NCI-H345 treated with DMSO at 0.1 percent for 48 hours (cell line): ENCODE results near the gene EVC2.

Experiments used
- DNase-seq: peaks from one replicate; lab custom pipeline; 2025; ENCODE audit not compliant: unreplicated experiment; lab: John Stamatoyannopoulos, UW

EVC2 gene, protein sequence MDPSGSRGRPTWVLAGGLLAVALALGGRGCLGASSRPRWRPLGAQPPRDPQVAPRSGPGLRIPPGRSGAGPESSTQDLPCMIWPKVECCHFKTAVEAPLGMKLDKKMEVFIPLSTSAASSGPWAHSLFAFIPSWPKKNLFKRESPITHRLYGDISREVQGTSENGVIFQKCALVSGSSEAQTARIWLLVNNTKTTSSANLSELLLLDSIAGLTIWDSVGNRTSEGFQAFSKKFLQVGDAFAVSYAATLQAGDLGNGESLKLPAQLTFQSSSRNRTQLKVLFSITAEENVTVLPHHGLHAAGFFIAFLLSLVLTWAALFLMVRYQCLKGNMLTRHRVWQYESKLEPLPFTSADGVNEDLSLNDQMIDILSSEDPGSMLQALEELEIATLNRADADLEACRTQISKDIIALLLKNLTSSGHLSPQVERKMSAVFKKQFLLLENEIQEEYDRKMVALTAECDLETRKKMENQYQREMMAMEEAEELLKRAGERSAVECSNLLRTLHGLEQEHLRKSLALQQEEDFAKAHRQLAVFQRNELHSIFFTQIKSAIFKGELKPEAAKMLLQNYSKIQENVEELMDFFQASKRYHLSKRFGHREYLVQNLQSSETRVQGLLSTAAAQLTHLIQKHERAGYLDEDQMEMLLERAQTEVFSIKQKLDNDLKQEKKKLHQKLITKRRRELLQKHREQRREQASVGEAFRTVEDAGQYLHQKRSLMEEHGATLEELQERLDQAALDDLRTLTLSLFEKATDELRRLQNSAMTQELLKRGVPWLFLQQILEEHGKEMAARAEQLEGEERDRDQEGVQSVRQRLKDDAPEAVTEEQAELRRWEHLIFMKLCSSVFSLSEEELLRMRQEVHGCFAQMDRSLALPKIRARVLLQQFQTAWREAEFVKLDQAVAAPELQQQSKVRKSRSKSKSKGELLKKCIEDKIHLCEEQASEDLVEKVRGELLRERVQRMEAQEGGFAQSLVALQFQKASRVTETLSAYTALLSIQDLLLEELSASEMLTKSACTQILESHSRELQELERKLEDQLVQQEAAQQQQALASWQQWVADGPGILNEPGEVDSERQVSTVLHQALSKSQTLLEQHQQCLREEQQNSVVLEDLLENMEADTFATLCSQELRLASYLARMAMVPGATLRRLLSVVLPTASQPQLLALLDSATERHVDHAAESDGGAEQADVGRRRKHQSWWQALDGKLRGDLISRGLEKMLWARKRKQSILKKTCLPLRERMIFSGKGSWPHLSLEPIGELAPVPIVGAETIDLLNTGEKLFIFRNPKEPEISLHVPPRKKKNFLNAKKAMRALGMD

GRCh38 chr4:5708449-5709206 is at the start of gene EVC2:
TSS of gene EVC2 (minus strand) at chr4:5708559. CDS start at chr4:5708513, 46 bp downstream.
- no peak for DNase-seq

- no peak for DNase-seq
Observed at GRCh38 chr4:5757954-5758353, 49.6 kb upstream of the EVC2 start.

- DNase-seq = no peak
Observed at GRCh38 chr4:5757536-5757935, 49.2 kb upstream of the EVC2 start.

GRCh38 chr4:5757091-5757490 is 48.7 kb upstream of the EVC2 start:
- no peak for DNase-seq

DNA sequence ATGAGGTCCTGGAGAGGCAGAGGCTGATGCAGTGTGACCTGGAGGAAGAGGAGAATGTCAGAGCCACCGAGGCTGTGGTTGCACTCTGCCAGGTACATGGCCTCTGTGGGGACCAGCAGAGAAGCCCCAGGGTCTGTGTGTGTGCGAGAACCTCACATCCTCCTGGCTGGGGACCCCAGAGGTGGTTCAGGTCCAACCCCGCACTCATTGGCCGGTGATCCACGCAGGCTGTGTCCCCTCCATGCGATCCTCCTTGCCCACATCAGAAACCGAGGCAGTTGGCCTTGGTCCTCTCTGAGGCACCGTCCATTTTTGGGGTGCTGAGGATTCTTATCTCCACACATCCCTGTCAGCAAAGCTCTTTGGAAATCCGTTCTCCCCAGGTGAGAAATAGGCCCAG is 47.9 kb upstream of the EVC2 start:
- DNase-seq = no peak

- no peak for DNase-seq
Observed at GRCh38 chr4:5755679-5756078, 47.3 kb upstream of the EVC2 start.

- no peak for DNase-seq
Observed at GRCh38 chr4:5755161-5755560, 46.8 kb upstream of the EVC2 start.

DNA sequence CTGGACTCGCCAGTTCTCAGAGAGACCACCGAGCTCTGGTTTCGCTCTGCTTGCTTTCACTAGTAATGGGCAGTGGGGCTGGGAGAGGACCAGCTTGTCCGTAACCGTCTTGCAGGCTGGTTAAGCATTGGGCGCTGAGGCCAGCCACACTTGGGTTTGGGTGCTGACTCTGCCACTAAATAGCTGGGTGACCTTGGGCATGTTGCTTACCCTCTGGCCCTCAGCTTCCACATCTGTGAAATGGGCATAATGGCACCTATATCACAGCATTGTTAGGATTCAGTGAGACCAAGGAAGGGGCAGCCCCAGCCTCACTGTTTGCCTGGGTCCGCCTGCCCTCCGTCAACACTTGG is 46.1 kb upstream of the EVC2 start:
- no peak for DNase-seq

GRCh38 chr4:5753766-5754528 is 45.6 kb upstream of the EVC2 start:
- no peak for DNase-seq

GRCh38 chr4:5753366-5753765 is 45.0 kb upstream of the EVC2 start:
- DNase-seq = no peak

DNA sequence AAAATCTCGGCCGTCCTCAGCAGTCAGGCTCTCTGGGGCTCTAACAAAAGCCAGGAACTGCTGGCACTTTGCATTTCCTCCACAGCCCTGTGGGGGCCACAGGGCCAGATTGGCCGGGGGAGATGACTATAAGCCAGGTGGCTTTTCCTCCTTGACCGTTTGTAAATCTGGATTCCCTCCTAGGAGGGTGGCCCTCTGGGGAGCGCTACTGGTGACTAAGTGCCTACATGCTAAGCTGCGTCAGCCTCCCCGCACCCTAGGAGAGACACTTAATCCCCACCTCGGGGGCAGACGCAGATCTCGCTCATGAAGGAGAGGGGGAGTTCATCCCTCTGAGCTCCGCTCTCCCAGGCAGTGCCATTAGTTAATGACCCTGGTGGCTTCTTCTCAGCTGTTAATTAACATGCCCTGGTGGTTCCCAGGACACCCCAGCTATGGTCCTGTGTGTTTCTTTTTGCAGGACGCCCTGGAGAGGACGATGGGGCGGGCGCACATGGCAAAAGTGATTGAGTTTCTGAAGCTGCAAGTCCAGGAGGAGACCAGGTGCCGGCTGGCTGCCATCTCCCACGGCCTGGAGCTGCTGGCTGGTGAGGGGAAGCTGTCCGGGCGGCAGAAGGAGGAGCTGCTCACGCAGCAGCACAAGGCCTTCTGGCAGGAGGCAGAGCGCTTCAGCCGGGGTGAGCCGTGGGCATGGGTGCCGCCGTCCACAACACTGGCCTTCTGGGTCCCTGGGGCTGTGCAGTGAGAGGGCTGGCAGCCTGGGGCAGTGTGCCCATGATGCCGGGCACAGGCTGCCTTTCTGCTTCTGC is 44.2 kb upstream of the EVC2 start:
- DNase-seq = no peak

GRCh38 chr4:5751666-5752375 is 43.5 kb upstream of the EVC2 start:
- DNase-seq = no peak

DNA sequence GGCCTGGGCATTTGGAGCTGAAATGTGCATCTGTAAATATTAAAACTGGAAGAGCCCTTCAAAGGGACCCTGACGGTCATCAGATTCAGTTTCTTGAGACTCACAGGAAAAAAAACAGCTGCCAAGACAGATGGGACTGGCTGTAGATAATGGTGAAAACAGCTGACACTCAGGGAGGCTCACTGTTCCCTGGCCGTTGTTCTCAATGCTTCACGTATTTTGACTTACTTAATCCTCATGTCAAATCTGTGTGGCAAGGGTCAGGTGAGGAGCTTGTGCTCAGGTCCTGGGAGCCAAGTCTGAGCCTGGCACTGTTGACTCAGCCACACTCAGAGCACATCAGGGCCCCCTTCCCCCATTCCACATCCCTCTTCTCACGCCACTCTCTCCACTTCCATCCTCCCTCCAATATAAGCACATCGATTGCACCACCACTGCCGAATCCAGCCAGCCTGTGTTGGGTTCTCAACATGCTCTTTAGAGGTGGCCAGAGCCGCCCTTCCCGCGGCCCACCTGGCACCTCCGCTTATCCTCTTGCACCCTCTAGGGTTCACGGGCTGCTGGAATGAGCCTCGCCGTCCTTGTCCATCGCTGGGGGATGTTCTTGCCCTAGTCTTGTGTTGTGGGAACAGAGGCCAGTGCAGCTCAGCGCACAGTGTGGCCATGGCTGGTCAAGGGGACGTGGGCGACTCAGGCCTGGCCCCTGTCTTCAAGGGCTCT is 42.7 kb upstream of the EVC2 start:
- DNase-seq = no peak

GRCh38 chr4:5750052-5750945 is 41.9 kb upstream of the EVC2 start:
- no peak for DNase-seq

GRCh38 chr4:5749568-5749967 is 41.2 kb upstream of the EVC2 start:
- DNase-seq = no peak

DNA sequence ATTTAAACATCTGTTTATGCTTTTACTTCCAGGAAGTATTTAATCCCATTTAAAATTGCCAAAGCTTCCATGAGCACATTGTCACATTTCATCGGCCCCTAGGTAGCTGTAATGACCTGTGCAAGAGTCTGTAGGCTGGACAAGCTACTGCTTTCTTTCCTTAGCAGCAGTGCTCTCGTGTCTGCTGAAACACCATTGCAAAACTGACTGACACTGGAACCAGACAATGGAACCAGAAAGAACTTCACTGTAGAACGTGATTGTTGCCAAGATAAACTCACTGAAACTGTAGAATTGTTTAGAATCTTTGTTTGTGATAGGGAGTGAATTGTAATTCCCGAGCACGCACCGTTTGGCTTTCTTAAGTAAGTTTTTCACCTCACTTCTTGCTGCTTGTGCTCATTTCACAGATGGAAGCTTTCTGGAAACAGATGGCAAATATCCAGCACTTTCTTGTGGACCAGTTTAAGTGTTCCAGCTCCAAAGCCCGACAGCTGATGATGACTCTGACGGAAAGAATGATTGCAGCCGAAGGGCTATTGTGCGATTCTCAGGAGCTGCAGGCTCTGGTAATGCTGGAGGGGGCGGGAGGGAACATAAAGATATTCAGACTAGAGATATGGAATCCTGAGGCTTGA is 39.5 kb upstream of the EVC2 start:
- DNase-seq = no peak
